Liver (tissue), 3 donors: ENCODE results near the gene HES6.

Experiments used
- FOXA1 ChIP-seq: IDR thresholded peaks from 2 replicates; pipeline ENCODE4 v1.6.1; 2016; ENCODE audit warnings: antibody characterized with exemption
- JUND ChIP-seq, 2 donors: IDR thresholded peaks; 2 replicates each; pipeline ENCODE4 v1.6.1; 2016; ENCODE audit warnings: antibody characterized with exemption in 2 of 2
- RAD21 ChIP-seq, 2 donors: IDR thresholded peaks; 2 replicates each; pipeline ENCODE4 v1.6.1; 2016; ENCODE audit warnings: antibody characterized with exemption in 2 of 2, mild to moderate bottlenecking in 2 of 2
- REST ChIP-seq: IDR thresholded peaks from 2 replicates; pipeline ENCODE4 v1.6.1; 2016; ENCODE audit warnings: antibody characterized with exemption, mild to moderate bottlenecking
- TF ChIP-seq, protein P1 (sequence below): fragments of 150-350 bp; IDR thresholded peaks from 2 replicates; pipeline ENCODE4 v1.5.1; 2017; ENCODE audit warnings: improper control_type of control experiment, low read depth, low read length; ENCODE audit not compliant: missing input control
- TF ChIP-seq, protein P2 (sequence below): IDR thresholded peaks from 2 replicates; pipeline ENCODE4 v1.6.1; 2016; ENCODE audit warnings: antibody characterized with exemption
- TF ChIP-seq, protein P3 (sequence below): IDR thresholded peaks from 2 replicates; pipeline ENCODE4 v1.6.1; 2016; ENCODE audit warnings: antibody characterized with exemption
- donor health status: healthy.
- donor health status: healthy.

- TF ChIP-seq, protein P1, sequence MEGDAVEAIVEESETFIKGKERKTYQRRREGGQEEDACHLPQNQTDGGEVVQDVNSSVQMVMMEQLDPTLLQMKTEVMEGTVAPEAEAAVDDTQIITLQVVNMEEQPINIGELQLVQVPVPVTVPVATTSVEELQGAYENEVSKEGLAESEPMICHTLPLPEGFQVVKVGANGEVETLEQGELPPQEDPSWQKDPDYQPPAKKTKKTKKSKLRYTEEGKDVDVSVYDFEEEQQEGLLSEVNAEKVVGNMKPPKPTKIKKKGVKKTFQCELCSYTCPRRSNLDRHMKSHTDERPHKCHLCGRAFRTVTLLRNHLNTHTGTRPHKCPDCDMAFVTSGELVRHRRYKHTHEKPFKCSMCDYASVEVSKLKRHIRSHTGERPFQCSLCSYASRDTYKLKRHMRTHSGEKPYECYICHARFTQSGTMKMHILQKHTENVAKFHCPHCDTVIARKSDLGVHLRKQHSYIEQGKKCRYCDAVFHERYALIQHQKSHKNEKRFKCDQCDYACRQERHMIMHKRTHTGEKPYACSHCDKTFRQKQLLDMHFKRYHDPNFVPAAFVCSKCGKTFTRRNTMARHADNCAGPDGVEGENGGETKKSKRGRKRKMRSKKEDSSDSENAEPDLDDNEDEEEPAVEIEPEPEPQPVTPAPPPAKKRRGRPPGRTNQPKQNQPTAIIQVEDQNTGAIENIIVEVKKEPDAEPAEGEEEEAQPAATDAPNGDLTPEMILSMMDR = no peak
- TF ChIP-seq, protein P2, sequence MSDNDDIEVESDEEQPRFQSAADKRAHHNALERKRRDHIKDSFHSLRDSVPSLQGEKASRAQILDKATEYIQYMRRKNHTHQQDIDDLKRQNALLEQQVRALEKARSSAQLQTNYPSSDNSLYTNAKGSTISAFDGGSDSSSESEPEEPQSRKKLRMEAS = no peak
- TF ChIP-seq, protein P3, sequence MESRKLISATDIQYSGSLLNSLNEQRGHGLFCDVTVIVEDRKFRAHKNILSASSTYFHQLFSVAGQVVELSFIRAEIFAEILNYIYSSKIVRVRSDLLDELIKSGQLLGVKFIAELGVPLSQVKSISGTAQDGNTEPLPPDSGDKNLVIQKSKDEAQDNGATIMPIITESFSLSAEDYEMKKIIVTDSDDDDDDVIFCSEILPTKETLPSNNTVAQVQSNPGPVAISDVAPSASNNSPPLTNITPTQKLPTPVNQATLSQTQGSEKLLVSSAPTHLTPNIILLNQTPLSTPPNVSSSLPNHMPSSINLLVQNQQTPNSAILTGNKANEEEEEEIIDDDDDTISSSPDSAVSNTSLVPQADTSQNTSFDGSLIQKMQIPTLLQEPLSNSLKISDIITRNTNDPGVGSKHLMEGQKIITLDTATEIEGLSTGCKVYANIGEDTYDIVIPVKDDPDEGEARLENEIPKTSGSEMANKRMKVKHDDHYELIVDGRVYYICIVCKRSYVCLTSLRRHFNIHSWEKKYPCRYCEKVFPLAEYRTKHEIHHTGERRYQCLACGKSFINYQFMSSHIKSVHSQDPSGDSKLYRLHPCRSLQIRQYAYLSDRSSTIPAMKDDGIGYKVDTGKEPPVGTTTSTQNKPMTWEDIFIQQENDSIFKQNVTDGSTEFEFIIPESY = no peak
- no peak for TF ChIP-seq RAD21 (IDR thresholded peaks at IDR 0.05)
- TF ChIP-seq REST = no peak
- TF ChIP-seq FOXA1 = no peak
- no peak for TF ChIP-seq JUND (IDR thresholded peaks at IDR 0.05)
Measured at GRCh38 chr2:238267884-238268680, 28.2 kb upstream of the HES6 start.
